ENCODE results near the gene COASY.
"Not testable (repeated sequence)": the region's sequence is repeated elsewhere in the genome, so short reads cannot be mapped to it uniquely, and the experiment has no call there.

The COASY gene

DNA sequence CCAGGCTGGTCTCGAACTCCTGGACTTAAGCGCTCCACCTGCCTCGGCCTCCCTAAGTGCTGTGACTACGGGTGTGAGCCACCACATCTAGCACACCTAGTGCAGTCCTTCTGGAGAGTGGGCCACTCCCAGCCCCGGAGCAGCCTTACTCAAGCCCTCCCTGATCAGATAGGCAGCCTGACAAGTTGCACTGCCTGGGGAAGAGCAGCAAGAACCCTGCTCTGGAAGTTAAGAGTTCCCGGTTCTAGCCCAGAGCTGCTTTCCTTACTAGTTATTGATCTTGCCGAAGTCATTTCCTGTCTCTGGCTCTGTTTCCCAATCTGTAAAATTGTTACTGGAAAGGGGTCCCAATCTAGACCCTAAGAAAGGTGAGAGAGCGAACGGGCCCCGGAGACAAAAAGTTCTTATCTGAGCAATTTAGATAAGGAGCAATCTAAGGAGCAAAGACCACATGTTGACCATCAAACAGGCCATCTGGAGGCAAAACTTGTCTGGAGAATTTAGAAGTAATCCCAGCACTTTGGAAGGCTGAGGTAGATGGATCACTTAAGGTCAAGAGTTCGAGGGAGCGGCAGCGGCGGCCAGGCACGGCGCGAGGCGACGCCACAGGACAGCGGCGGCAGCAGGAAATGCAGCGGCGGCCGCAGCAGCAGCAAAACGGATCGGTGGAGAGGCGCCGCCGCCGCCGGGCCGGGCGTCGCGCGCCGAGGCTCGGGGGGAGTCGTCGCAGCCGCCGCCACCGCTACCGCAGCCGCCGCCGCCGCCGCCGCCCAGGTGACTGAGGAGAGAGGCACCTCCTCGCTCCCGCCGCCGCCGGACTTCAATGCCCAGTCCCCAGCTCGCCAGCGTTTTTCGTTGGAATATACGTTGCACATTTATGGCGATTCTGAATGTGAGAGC, 30.2 kb upstream of the COASY start:
- H3K9me3 ChIP-seq (ENCODE audit: control insufficient read depth, insufficient read depth, low read depth, low read length) = no peaks in the 10 kb centered on the region
- H3K9ac ChIP-seq (ENCODE audit: low read length) = peak overlapping the region; percentile 47
- peaks cover 16% of the 10 kb centered on the region for H3K4me1 ChIP-seq (ENCODE audit: control insufficient read depth, insufficient read depth, low read length)
- H3K27ac ChIP-seq (ENCODE audit: low read depth, low read length) = no peak overlapping the region
- no peaks in the 10 kb centered on the region for H3K36me3 ChIP-seq (ENCODE audit: control insufficient read depth, insufficient read depth, low read length)
- H3K27me3 ChIP-seq (ENCODE audit: control insufficient read depth, insufficient read depth, low read length) = peaks cover 11% of the 10 kb centered on the region
- peak overlapping the region; percentile 57 for H3K4me3 ChIP-seq (ENCODE audit: low read depth, low read length)

DNA sequence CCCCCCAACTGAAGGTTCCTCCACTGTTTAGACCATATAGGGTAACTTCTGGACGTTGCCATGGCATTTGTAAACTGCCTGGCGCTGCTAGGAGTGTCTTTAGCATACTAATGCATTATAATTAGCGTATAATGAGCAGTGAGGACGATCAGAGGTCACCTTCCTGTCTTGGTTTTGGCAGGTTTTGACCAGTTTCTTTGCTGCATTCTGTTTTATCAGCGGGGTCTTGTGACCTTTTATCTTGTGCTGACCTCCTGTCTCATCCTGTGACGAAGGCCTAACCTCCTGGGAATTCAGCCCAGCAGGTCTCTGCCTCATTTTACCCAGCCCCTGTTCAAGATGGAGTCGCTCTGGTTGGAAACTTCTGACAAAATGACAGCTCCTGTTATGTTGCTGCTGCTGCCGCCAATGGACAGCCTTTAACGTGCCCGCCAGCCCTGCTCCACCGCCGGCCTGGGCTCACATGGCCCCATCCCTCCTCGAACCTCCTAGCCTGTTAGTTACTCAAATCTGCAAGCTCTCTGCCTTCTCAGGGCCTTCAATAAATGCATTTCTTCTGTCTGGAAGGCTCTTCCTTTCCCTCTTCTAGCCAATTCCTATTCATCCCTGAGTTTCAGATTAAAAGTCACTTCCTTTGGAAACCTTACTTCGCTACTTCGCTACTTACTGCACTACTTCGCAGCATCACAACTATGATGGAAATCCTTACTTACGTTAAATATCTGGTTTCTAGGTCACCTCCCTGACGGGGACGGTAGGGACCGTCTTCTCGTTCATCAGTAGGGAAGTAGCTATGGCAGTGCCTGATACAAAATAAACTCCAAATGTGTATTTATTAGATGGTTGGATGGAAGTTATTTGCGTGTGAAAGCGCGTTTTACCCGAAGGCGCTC, 26.5 kb upstream of the COASY start:
- peak overlapping the region; percentile 5; the same call in 1 of the 2 replicates for H3K27ac ChIP-seq (ENCODE audit: low read depth, low read length)
- H3K36me3 ChIP-seq (ENCODE audit: control insufficient read depth, insufficient read depth, low read length) = peaks cover 13% of the 10 kb centered on the region
- peaks cover 11% of the 10 kb centered on the region for H3K27me3 ChIP-seq (ENCODE audit: control insufficient read depth, insufficient read depth, low read length)
- H3K9me3 ChIP-seq (ENCODE audit: control insufficient read depth, insufficient read depth, low read depth, low read length) = no peaks in the 10 kb centered on the region
- H3K9ac ChIP-seq (ENCODE audit: low read length) = peak overlapping the region; percentile 88
- H3K4me1 ChIP-seq (ENCODE audit: control insufficient read depth, insufficient read depth, low read length) = peaks cover 24% of the 10 kb centered on the region
- H3K4me3 ChIP-seq (ENCODE audit: low read depth, low read length) = peak overlapping the region; percentile 74

DNA sequence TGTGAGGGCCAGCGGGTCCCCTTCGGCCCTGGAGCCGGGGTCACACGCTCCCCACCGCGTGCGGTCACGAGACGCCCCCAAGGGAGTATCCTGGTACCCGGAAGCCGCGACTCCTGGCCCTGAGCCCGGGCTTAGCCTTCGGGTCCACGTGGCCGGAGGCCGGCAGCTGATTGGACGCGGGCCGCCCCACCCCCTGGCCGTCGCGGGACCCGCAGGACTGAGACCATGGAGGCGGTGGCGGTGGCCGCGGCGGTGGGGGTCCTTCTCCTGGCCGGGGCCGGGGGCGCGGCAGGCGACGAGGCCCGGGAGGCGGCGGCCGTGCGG, 25.9 kb upstream of the COASY start, which contains the start of gene NAGLU:
NAGLU (plus strand) TSS at position 194 of the 324 bp plus-strand sequence; CDS start at position 226, 32 bp downstream.
- H3K9ac ChIP-seq (ENCODE audit: low read length) = peak within 1 kb of the TSS; percentile 88
- H3K27me3 ChIP-seq (ENCODE audit: control insufficient read depth, insufficient read depth, low read length) = peaks cover 9% of the 10 kb centered on the region
- peaks cover 22% of the 10 kb centered on the region for H3K4me1 ChIP-seq (ENCODE audit: control insufficient read depth, insufficient read depth, low read length)
- H3K4me3 ChIP-seq (ENCODE audit: low read depth, low read length) = peak within 1 kb of the TSS; percentile 74
- H3K9me3 ChIP-seq (ENCODE audit: control insufficient read depth, insufficient read depth, low read depth, low read length) = no peaks in the 10 kb centered on the region
- H3K36me3 ChIP-seq (ENCODE audit: control insufficient read depth, insufficient read depth, low read length) = peaks cover 18% of the 10 kb centered on the region
- H3K27ac ChIP-seq (ENCODE audit: low read depth, low read length) = peak within 1 kb of the TSS; percentile 19; the same call in 1 of the 2 replicates

DNA sequence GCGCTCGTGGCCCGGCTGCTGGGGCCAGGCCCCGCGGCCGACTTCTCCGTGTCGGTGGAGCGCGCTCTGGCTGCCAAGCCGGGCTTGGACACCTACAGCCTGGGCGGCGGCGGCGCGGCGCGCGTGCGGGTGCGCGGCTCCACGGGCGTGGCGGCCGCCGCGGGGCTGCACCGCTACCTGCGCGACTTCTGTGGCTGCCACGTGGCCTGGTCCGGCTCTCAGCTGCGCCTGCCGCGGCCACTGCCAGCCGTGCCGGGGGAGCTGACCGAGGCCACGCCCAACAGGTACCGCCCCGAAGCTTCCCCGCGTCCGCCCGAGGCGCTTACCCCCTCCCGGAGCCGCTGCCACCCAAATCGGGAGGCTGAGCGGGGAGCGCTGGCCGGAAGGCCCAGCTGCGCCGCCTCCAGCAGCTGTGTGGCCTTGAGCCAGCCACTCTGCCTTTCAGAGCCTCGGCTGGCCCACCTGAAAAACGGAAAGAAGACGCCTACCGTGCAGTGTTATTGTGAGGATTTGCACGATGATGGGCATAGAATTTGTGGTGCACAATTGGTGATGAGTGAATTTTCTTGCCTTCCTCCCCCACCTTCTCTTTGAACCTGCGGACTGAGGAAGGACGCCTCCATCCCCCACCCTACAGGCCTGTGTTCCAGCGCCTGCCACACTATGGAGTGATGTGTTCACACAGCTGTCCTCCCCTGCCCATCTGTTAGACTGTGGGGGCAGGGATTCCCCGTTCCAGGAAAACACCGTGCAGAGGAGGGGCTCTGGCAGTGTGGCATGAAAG, 25.4 kb upstream of the COASY start:
- H3K27ac ChIP-seq (ENCODE audit: low read depth, low read length) = peak overlapping the region; percentile 19; the same call in 1 of the 2 replicates
- no peaks in the 10 kb centered on the region for H3K9me3 ChIP-seq (ENCODE audit: control insufficient read depth, insufficient read depth, low read depth, low read length)
- H3K27me3 ChIP-seq (ENCODE audit: control insufficient read depth, insufficient read depth, low read length) = peaks cover 3% of the 10 kb centered on the region
- peaks cover 23% of the 10 kb centered on the region for H3K36me3 ChIP-seq (ENCODE audit: control insufficient read depth, insufficient read depth, low read length)
- peak overlapping the region; percentile 88 for H3K9ac ChIP-seq (ENCODE audit: low read length)
- peak overlapping the region; percentile 74 for H3K4me3 ChIP-seq (ENCODE audit: low read depth, low read length)
- peaks cover 25% of the 10 kb centered on the region for H3K4me1 ChIP-seq (ENCODE audit: control insufficient read depth, insufficient read depth, low read length)

DNA sequence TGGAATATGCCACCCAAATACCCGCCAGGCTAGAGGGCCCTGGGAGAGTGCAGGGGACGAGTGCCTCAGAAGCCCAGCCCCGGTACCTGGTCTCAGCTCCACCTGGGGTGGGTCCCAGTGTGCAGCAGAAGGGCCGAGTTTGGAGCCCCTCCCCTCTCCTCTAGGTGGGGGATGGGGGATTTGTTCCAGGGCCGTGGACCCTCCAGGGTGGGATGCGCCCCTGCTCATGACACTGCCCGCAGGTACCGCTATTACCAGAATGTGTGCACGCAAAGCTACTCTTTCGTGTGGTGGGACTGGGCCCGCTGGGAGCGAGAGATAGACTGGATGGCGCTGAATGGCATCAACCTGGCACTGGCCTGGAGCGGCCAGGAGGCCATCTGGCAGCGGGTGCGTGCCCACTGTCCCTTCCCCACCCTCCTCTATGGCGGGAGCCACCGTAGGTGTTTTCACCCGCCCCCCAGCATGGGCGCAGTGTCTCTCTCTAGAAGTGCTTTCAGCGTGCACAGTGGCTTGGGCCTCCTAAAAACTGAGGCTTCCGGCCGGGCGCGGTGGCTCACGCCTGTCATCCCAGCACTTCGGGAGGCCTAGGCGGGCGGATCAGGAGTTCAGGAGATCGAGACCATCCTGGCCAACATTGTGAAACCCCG, 24.7 kb upstream of the COASY start:
- peak overlapping the region; percentile 88 for H3K9ac ChIP-seq (ENCODE audit: low read length)

DNA sequence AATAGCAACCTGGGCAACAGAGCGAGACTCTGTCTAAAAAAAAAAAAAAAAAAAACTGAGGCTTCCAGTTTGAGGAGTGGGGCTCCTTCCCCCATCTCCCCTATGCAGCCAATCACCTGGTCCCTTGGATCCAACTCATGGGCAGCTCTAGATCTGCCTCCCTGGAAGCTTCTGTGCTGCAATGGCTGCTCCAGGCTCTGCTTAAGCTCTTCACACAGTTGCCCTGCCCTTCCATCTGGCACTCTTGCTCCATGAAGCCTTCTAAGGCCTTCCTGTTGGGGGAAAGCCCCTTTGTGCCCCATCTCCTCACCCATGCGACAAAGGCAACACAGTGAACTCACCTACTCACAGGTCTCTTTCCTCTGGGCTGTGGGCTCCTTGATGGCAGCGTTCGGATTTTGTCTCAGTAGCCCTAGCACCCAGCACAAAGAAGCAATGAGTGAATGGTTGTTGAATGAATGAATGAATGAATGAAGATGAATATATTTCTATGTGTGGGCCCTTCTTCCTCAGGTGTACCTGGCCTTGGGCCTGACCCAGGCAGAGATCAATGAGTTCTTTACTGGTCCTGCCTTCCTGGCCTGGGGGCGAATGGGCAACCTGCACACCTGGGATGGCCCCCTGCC, 24.0 kb upstream of the COASY start:
- Histone ChIP-seq H3K27ac (ENCODE audit: low read depth, low read length) (no peak overlapping the region), H3K4me3 (ENCODE audit: low read depth, low read length) (no peak overlapping the region), H3K36me3 (ENCODE audit: control insufficient read depth, insufficient read depth, low read length) (peaks cover 34% of the 10 kb centered on the region), H3K27me3 (ENCODE audit: control insufficient read depth, insufficient read depth, low read length) (no peaks in the 10 kb centered on the region), H3K9me3 (ENCODE audit: control insufficient read depth, insufficient read depth, low read depth, low read length) (no peaks in the 10 kb centered on the region), H3K9ac (ENCODE audit: low read length) (no peak overlapping the region), H3K4me1 (ENCODE audit: control insufficient read depth, insufficient read depth, low read length) (peaks cover 25% of the 10 kb centered on the region)

More for the DNA sequence above, 24.7 kb upstream of the COASY start:
- Histone ChIP-seq H3K27me3 (ENCODE audit: control insufficient read depth, insufficient read depth, low read length) (no peaks in the 10 kb centered on the region), H3K27ac (ENCODE audit: low read depth, low read length) (peak overlapping the region; percentile 19; the same call in 1 of the 2 replicates), H3K36me3 (ENCODE audit: control insufficient read depth, insufficient read depth, low read length) (peaks cover 27% of the 10 kb centered on the region), H3K4me3 (ENCODE audit: low read depth, low read length) (peak overlapping the region; percentile 74), H3K9me3 (ENCODE audit: control insufficient read depth, insufficient read depth, low read depth, low read length) (no peaks in the 10 kb centered on the region), H3K4me1 (ENCODE audit: control insufficient read depth, insufficient read depth, low read length) (peaks cover 25% of the 10 kb centered on the region)

DNA sequence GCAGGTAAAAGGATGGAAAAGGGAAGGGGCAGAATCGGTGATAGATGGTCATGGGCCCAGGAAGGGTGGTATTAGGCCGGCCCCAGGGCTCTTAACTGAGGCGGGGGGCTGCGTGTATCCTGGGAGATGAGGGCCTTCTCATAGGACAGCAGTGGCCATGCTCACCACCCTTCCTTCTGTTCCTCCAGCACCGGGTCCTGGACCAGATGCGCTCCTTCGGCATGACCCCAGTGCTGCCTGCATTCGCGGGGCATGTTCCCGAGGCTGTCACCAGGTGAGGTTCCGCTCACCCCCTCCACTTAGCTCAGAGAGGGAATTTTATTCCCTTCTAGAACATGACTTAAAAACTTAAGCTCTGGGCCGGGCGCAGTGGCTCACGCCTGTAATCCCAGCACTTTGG, 23.5 kb upstream of the COASY start:
- no peak overlapping the region for H3K27ac ChIP-seq (ENCODE audit: low read depth, low read length)
- H3K36me3 ChIP-seq (ENCODE audit: control insufficient read depth, insufficient read depth, low read length) = peaks cover 39% of the 10 kb centered on the region
- H3K4me3 ChIP-seq (ENCODE audit: low read depth, low read length) = no peak overlapping the region
- H3K4me1 ChIP-seq (ENCODE audit: control insufficient read depth, insufficient read depth, low read length) = peaks cover 25% of the 10 kb centered on the region
- no peaks in the 10 kb centered on the region for H3K27me3 ChIP-seq (ENCODE audit: control insufficient read depth, insufficient read depth, low read length)
- no peaks in the 10 kb centered on the region for H3K9me3 ChIP-seq (ENCODE audit: control insufficient read depth, insufficient read depth, low read depth, low read length)
- H3K9ac ChIP-seq (ENCODE audit: low read length) = no peak overlapping the region

DNA sequence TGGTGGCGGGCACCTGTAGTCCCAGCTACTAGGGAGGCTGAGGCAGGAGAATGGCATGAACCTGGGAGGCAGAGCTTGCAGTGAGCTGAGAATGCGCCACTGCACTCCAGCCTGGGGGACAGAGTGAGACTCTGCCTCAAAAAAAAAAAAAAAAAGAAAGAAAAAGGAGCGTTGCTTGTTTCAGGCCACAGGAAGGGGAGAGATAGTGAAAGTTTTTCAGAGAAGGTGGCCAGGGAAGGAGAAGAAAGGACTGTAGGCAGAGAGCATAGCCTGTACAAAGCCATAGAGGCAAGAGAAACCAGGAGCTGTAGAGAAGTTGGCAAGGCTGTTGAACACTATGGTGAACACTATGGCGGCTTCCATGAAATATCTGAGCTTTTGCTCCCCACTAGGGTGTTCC, 21.4 kb upstream of the COASY start:
- H3K9me3 ChIP-seq (ENCODE audit: control insufficient read depth, insufficient read depth, low read depth, low read length); H3K9ac ChIP-seq (ENCODE audit: low read length); H3K27me3 ChIP-seq (ENCODE audit: control insufficient read depth, insufficient read depth, low read length); H3K4me3 ChIP-seq (ENCODE audit: low read depth, low read length); H3K27ac ChIP-seq (ENCODE audit: low read depth, low read length): not testable (repeated sequence)
- H3K4me1 ChIP-seq (ENCODE audit: control insufficient read depth, insufficient read depth, low read length) = peaks cover 17% of the 10 kb centered on the region
- peaks cover 50% of the 10 kb centered on the region for H3K36me3 ChIP-seq (ENCODE audit: control insufficient read depth, insufficient read depth, low read length)

DNA sequence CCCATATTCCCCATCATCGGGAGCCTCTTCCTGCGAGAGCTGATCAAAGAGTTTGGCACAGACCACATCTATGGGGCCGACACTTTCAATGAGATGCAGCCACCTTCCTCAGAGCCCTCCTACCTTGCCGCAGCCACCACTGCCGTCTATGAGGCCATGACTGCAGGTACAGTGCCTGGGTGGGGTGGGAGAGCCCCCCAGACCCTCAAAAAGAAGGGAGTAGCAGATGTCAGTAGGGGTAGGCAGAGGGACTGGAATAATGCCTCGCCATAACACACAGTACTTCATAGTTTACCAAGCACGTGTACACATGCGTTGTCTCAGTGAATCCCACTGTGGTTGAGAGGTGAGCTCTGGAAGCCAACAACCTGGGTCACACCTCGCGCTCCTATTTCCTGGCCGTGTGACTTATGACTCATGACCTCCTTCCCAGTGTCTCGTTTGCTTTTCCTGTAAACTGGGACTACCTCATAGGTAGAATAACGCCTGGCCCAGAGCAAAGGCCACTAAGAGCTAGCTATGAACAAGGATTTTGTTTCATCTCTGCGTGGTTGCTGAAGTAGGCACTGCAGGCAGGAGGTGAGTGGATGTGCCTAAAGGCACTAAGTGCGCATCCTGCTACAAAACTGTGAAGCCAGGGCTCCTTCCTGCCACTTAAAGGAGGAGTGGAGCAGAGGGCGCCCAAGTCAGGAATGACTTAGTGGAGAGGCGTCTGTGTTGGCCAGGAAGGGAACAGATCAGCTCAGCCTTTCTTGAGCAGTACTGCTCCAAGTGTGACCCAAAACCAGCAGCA, 20.7 kb upstream of the COASY start:
- peaks cover 50% of the 10 kb centered on the region for H3K36me3 ChIP-seq (ENCODE audit: control insufficient read depth, insufficient read depth, low read length)
- H3K4me1 ChIP-seq (ENCODE audit: control insufficient read depth, insufficient read depth, low read length) = peaks cover 15% of the 10 kb centered on the region
- no peaks in the 10 kb centered on the region for H3K27me3 ChIP-seq (ENCODE audit: control insufficient read depth, insufficient read depth, low read length)
- H3K4me3 ChIP-seq (ENCODE audit: low read depth, low read length) = no peak overlapping the region
- H3K9me3 ChIP-seq (ENCODE audit: control insufficient read depth, insufficient read depth, low read depth, low read length) = no peaks in the 10 kb centered on the region
- peak overlapping the region; percentile 12 for H3K9ac ChIP-seq (ENCODE audit: low read length)
- no peak overlapping the region for H3K27ac ChIP-seq (ENCODE audit: low read depth, low read length)

Data from HUES6 (cell line).